AG08396 (cell line): Measurements from ENCODE around the gene GRIK2.
A peak's percentile ranks its signal among the peaks of the same experiment; 100 is the strongest.

ENCODE experiments used
- DNase-seq: peaks from one replicate; pipeline ENCODE4 v3.0.0; 2012; ENCODE audit warnings: low spot score, mixed read lengths

The GRIK2 gene

DNA sequence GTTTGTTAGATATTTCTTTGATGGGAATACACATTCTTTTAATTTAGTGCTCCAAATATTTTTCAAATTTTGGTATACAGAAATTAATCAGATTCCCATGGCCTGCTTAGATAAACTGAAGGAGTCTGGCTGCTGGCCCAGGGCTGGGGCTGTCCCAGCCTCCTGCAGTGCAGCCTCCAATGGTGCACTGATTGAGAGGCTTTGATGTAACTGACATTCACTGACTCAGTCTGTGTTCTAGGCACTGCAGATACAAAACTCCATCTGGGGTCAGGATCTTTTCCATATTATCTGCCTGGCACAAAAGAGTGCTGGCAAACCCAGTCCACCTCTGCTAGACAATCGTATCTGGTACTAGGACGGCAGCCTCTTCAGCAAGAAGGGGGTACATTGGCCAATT, 64.8 kb downstream of the GRIK2 start:
- no peak for DNase-seq

DNA sequence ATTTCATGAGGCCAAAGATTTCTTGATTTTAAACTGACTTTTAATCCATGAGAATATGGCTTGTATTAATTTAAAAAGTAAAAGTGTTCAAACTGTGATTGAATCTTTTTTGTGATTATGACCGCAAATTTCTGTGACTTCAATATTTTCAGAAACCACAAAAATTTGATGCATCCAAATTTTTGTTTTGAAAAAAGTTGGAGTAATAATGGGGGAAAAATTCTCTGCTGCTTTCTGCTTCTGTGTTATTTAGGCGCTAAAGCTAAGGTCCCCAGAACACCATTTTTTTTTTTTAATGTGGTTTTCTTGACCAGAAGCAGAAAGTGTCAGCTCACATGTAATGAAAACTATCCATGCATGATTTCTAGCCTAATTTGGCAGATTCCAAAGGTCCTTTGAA, 65.3 kb downstream of the GRIK2 start:
- DNase-seq: no peak

DNA sequence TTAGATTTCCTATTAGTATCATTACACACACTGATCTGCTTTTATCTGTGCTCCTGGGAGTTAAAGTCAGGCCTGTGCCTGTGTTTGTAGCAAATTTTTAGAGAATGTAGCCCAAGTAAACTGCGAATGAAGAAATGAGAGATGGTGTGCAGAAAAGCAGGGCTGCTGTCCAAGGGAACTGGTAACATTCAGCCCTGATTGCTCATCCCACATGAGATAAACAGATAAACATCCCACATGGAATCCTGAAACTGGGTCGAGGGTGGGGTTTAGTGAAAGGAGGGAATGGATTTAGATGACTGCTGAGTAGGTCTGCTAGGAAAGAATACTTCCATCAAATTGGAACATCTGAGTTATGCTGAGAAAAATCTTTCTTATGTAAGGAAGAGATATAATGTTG, 69.1 kb downstream of the GRIK2 start:
- peak; percentile 38 for DNase-seq

DNA sequence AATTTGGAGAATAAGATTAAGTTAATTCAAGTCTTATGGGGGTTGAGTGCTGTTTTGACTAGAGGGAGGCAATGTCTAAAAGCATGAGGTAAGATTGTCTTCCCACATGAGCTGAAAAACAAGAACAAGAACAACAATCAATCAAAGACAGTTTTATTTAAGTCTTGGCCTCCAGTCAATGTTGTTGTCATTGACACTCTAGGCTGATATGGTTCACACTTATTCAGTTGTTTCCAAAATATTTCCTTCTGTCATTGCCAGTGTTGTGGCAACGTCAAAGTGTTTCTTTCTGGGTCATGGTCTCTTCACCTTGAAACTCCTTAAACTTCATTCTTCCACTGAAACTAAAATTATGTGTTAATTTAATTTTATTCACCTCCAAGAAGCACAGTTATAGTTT, 72.4 kb downstream of the GRIK2 start:
- DNase-seq: no peak

DNA sequence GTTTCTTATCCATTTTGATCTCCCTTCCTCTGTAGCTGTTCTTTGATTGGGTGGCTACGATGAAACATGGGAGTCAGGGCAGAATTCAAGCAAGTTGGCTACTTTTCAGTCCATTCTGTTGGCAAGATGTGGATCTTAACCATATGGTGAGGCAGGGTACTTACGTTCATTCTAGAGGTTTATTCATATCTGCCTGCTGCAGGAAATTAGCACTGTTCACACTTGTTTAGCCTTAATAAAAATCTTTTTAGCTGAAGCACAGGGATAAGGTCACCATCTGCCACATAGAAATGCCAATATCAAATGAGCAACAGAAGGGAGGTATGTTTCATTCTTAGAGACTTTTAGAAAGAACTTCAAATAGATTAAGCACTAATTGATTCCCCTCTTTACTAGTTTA, 83.9 kb downstream of the GRIK2 start:
- no peak for DNase-seq

DNA sequence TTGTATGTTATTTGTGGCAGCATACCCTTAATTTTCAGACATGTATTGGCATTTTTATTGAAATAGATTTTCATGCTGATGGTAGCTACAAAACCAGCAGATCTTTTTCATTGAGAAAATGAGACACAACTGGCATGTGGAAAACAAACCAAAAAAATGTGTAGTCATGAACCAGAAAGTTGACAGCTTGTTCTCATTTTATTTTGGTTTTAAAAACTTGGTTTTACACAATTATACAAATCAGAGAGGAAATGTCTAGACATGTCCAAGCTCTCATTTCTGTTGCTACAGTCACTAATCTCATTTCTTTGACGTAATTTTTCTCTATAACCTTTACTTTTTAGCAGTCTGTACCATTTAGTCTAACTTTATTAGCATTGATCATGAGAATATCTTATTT, 85.4 kb downstream of the GRIK2 start:
- DNase-seq: no peak

DNA sequence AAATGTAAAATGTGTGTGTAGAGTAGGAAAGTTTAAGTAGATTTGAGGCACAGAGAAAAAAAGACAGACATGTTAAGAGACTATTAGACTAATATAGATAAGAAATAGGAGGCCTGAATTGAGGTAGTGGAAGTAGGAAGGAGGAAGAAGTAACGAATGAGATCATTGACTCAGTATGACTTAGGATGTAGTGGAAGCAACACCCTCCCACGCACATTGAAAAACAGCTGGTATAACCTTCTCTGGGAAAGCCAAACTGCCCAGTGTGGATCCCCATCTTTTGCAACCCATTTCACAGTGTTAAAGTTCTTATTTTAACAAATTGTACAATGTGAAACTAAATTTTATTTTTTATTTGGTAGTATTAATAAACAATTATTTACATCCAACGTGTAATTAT, 89.1 kb downstream of the GRIK2 start:
- DNase-seq: no peak

DNA sequence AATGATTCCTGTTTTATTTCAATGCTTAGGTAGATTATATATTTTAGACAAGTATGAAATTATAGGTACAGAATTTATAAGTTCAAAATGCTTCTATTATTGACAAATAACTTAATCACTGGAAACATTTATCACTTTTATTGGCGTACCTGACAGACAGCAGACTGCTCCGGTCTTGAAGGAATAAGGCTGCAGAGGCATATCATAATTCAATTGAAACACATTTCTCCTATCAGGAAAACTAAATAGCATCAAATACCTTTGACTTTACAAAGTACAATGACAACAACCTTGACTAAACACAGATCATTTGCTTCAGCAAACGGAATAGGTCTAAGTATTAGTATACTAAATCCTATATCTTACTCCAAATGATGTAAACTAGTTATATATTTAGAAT, 91.3 kb downstream of the GRIK2 start:
- DNase-seq: no peak

DNA sequence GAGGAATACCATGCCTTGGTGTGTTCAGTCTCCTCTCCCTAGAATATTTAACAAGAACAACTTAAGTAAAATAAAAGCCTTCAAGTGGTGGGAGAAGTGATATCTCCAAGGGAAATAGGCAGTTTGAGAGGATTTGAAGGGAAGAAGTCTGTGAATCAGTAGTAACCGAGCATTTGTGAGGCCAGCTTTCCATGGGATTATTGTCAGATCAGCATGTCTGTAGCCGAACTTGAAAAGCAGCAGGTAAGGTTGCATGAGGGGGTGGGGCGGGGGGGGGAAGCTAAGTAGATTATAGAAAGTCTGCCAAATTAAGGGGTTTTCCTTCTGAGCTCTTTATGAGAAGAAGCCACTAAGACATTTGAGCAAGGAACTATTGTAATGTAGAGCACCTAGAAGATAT, 92.6 kb downstream of the GRIK2 start:
- no peak for DNase-seq

DNA sequence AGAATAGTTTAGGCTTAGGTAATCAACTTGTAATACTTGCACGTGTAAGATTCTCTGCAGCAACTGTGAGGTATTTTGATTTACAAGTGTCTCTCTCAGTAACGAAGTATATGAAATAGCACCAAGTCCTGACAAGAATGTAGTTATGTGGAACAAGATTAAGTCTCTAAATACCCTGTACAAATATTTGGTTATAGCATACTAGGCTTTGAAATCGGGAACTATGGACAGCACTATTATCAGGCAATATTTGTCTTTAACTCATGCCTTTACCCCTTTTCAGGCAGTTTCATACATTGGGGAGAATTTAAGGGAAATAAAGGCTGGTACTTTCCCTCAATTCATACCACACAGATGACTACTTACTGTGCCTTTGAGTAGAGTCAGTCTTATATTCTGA, 93.2 kb downstream of the GRIK2 start:
- no peak for DNase-seq

DNA sequence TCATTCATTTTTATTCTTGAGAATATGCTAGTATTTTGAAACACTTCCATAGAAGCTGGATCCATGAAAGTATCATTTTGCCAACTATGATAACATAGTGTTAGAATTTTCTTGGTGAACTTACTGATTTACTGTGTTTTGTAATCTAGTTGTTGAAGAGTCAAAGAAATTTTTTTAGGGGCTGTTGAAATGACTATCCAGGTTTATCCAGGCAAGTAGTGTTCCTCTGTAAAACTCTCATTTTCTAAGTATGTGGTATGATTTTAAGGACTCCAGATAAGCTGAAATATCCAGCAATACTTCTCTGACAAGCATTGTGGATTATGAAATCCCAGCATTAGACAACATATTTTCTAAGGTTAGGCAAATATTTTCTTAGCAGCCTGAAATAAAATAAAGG, 95.9 kb downstream of the GRIK2 start:
- DNase-seq: no peak

DNA sequence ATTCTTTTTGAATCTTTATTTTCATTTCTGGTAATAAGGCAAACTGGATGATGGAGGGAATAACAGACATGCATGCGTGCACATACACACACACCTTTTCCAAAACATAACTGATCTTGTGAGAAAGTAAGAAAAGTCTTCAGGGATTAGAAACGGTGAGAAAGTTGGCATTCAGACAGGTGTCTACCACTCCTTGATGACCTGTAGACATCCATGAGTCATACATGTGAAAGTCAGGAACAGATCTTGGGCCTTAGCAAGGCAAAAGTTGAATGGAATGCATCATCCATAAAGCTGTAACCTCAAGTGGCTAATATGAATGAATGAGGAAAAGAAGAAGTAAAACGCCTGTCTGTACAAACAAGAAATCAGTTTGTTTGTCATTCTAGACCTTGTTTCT, 97.3 kb downstream of the GRIK2 start:
- no peak for DNase-seq

DNA sequence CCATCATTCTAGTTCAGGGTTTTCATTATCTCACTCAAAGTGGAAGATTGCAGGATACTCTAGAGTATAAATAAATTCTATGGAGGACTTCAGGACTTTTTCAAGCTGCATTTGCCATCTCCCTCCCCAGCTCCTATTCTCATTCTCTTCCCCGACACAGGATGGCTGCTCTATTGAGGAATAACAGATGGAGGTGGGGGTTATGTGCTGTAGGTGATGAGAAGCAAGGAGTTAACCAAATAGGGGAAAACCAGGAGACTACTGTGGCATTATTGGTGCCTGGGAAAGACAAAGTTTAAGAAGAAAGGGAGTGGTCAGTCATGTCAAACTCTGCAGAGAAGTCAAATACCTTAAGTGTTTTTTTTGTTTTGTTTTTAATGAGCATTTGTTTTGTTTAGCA, 109.3 kb downstream of the GRIK2 start:
- DNase-seq: no peak

DNA sequence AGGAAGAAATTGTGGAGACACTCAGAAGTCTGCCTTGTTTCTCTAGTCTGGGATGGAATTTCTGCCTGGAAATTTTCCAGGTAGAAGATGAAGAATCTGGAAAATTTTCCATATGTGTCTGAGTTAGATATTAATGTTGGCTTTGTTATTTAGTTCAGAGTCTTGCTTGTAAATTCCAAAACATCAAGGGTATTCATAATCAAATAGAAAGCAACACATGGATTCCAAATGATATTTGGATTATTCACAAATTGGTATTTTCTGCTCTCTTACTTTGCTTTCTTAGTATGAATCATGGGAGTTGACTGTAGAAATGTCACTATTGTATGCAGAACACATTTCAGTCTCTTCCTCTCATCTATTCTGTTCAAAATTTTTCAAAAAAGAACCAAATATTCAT, 116.0 kb downstream of the GRIK2 start:
- no peak for DNase-seq

DNA sequence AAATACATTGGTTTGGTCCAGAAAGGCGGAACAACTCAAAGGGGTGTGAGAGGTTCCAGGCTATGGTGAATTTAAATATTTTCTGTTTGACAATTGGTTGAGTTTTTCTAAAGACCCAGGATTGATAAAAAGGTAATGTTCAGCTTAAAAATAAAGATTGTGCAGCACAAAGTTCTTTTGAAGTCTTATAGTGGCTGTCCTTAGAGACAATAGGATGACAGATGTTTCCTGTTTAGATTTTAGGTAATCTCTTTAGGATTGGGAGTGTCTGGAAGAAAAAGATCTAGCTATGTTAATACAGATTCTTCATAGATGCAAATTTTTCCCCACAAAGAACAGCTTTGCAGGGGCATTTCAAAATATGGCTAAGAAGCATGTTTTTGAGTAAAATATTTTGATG, 119.7 kb downstream of the GRIK2 start:
- DNase-seq: no peak

DNA sequence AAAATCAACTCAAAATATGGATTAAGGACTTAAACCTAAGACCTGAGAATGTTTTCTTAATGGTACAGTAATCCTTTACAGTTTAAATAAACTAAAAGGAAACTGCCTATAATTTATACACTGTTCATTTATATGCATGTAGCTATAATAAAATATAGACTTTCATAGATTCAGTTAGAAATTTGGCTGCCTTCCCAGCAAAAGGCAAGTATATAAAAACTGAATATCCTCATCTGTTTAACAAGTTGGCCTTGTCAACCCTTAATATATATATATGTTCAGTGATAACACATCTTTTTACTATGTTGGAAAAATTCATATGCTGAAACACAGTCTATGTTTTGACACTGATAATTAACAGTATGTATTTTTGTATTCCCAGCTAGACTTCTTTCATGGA, 123.1 kb downstream of the GRIK2 start:
- DNase-seq: no peak

DNA sequence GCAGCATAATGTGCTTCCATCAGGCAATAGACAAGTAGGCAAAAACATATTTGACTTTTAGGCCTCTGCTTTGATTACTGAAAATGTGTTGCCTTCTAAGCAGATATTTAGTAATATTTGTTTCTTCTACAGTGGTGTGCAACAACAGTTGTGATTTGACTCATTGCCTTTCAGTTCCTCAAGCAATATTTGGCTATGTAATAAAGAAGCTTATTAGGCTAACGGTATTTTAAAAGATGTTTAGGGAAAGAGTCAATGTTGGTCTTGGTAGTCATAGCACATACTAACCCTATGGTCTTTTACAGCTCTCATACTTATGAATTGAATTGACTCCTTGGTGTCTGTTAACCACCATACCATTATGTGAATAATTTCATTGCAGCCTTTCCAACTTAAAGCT, 124.1 kb downstream of the GRIK2 start:
- DNase-seq: no peak

DNA sequence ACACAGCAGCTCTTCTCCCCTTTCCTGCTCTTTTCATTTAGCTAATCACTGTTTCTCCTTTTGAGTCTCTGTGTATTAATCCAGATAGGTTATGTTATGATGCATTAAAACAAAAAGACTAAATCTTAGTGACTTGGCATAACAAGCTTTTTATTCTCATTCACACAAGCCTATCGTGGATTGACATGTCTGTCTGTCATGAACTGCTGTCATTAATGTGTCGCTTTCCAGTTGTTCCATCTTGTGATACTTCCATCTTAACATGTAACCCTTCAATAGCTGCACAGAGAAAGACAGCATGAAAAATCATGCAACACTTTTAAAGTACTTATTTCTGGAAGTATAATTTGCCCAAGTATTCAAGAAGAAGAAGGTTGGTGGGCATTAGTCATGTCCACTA, 128.7 kb downstream of the GRIK2 start:
- DNase-seq: no peak

DNA sequence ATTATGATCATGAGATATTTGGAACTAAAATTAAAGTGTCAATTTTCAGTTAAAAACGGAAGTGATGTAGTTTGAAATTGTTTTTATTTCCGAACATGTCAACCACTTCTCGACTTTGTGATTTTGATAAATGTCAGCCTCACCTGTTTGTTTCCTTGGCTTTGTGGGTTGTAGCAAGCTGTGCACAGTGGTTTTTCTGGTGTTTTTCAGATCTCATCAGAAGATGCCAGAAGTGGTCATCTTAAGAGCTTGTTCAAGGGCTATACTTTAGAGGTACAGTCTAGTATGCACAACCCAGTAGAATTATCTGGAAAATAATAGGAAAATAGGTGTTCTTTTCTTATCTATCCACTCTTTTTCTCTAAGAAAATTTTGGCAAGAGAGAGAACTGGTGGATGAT, 134.0 kb downstream of the GRIK2 start:
- no peak for DNase-seq

DNA sequence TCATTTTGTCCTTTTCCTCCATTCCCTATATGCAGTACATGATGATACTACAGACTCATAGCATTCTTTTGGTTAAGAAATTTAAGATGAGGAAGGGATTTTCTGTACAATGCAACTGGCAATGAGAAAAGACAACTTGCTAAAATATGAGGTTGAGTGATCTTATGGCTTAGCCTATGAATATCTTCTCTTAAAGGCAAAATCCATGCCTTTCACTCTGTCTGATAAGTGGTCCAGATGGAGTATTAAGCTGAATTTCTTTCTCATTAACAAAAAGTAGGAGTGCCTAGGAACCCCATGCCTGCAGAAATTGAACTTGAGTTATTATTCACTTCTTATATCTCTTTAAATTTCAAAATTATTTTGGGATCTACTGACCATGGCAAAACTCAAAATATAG, 135.3 kb downstream of the GRIK2 start:
- no peak for DNase-seq

DNA sequence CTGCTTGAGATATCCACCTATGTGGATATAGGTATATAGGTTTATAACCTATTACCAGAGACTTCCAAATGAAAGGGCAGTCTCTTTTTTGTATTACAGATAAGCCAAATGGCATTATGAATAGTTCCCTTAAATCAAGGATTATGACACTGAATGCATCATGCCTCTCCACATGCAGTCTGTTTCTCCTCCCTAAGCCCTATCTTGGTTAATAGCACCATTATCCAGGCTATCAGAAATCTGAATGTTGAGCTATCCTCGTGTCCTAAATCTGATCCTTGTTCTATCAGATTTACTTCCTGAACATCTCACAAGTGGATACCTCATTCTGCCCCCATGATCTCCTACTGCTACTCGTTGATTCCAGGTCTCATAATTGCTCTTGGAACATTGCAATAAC, 138.0 kb downstream of the GRIK2 start:
- no peak for DNase-seq

DNA sequence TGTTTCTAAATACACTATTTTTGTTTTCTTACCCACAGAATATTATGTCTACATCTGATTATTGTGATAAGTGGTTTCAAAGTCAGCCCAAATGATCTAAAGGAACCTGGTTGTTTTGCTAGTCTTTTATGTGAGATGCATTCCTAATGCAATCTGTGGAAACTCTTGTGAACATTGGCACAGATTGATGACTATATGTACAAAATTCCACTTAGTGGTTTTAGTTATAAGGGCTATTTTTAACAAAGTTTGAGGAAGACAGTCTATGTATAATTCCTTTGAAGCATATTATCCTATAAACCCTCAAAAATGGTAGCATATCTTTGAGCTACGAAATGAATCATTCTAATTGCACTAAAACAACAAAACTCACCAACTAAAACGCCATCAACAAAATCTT, 140.9 kb downstream of the GRIK2 start:
- DNase-seq: no peak

DNA sequence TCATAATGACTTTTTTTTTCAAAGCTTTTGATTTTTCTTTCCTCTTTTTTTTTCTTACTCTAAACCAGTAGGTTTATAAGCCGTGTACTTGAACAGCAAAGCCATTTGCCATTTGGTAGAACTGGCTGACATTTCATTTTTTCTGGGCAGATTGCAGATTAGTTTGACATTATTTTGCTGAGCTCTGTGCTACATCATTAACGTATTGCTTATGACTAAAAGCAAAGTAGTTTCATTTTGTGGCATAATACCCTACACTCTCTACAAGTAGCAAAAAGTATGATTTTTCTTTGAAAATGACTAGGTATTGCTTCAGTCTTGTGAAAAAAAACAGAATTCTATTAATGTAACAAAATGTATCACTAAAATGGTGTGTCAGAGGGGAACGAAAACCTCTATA, 141.3 kb downstream of the GRIK2 start:
- DNase-seq: no peak

DNA sequence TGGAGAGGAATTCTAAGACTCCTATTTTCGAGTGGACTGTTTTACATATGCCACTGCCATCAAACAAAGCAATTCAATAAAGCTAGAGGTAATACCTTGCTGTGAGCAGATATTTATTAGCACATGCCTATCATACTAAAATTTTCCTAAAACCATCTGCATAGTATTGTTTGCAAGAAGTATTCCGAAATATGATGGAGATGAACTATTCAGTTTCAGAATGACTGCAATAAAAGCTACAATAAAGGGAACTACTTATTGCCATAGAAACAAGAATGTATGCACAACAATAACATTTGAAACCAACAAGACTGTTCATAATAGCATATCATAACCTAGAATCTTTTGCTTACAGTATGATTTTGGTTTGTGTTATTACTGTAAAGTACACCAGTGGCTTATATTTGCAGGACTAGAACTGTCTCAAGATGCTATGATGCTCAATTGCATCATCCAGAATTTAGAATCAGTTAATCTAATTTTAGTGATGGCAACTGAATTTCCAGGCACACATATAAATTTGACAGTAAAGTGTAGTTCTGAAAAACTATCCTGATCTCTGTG, 144.3 kb downstream of the GRIK2 start:
- DNase-seq: no peak
